GM23338 (cell line): ENCODE measurements around the gene IGDCC3. TPM values are rescaled to one million over a fixed set of nuclear protein-coding genes. Genes with fewer than 3 reads are reported as not detected.

ENCODE experiments used
- ATAC-seq: fragments of 200-7000 bp; cut with Tn5 transposase; 3 replicates; pipeline ENCODE4 v1.9.1; 2020
- DNase-seq: peaks from one replicate; pipeline ENCODE4 v3.0.0-alpha.2; 2015; ENCODE audit warnings: low spot score
- H2AFZ ChIP-seq: fragments of 200-600 bp; sonication (generic); 2 replicates; pipeline ENCODE4 v1.8.0; 2016; ENCODE audit warnings: antibody characterized with exemption, mild to moderate bottlenecking, moderate library complexity
- H3F3A ChIP-seq: fragments of 200-600 bp; sonication (generic); replicated peaks from 2 replicates; pipeline ENCODE4 v1.8.0; 2017; ENCODE audit warnings: antibody characterized with exemption, mixed run types, low read depth
- H3K27ac ChIP-seq: fragments of 200-600 bp; sonication (generic); 2 replicates; pipeline ENCODE4 v1.6.1; 2016; ENCODE audit warnings: low read depth
- H3K27me3 ChIP-seq: fragments of 200-600 bp; sonication (generic); 2 replicates; pipeline ENCODE4 v1.8.0; 2016; ENCODE audit warnings: mild to moderate bottlenecking, mixed run types, moderate library complexity; ENCODE audit not compliant: insufficient read depth
- H3K36me3 ChIP-seq: fragments of 200-600 bp; sonication (generic); 2 replicates; pipeline ENCODE4 v1.8.0; 2016; ENCODE audit warnings: mild to moderate bottlenecking; ENCODE audit not compliant: insufficient read depth
- H3K4me1 ChIP-seq: fragments of 200-600 bp; sonication (generic); 2 replicates; pipeline ENCODE4 v1.8.0; 2016; ENCODE audit warnings: mild to moderate bottlenecking, moderate library complexity; ENCODE audit not compliant: insufficient read depth
- H3K4me2 ChIP-seq: fragments of 200-600 bp; sonication (generic); 2 replicates; pipeline ENCODE4 v1.7.1; 2017; ENCODE audit warnings: mixed run types
- H3K4me3 ChIP-seq: fragments of 200-600 bp; sonication (generic); 2 replicates; pipeline ENCODE4 v1.6.1; 2016; ENCODE audit warnings: mixed run types
- H3K79me2 ChIP-seq: fragments of 200-600 bp; sonication (generic); replicated peaks from 2 replicates; pipeline ENCODE4 v1.8.0; 2017; ENCODE audit warnings: mild to moderate bottlenecking; ENCODE audit not compliant: insufficient read depth
- H3K9me2 ChIP-seq: fragments of 200-600 bp; sonication (generic); 2 replicates; pipeline ENCODE4 v1.8.0; 2017; ENCODE audit not compliant: insufficient read depth
- H4K20me1 ChIP-seq: fragments of 200-600 bp; sonication (generic); replicated peaks from 2 replicates; pipeline ENCODE4 v1.8.0; 2017; ENCODE audit warnings: mild to moderate bottlenecking; ENCODE audit not compliant: insufficient read depth
- H3K27ac Mint-ChIP-seq: 2 replicates; pipeline ENCODE4 v1.8.0; 2020; ENCODE audit warnings: inconsistent platforms, mild to moderate bottlenecking, moderate library complexity, mixed read lengths
- H3K27me3 Mint-ChIP-seq: 3 replicates; pipeline ENCODE4 v1.8.0; 2022; ENCODE audit warnings: low read depth, mild to moderate bottlenecking, moderate library complexity, mixed read lengths, inconsistent platforms; ENCODE audit not compliant: insufficient read depth, poor library complexity
- H3K36me3 Mint-ChIP-seq: 3 replicates; pipeline ENCODE4 v1.8.0; 2021; ENCODE audit warnings: low read depth, mild to moderate bottlenecking, inconsistent platforms, moderate library complexity, mixed read lengths
- H3K4me1 Mint-ChIP-seq: 3 replicates; pipeline ENCODE4 v1.8.0; 2020; ENCODE audit warnings: mild to moderate bottlenecking, inconsistent platforms, mixed read lengths
- H3K4me3 Mint-ChIP-seq: 3 replicates; pipeline ENCODE4 v1.8.0; 2021; ENCODE audit warnings: moderate library complexity, mild to moderate bottlenecking, inconsistent platforms, mixed read lengths
- H3K9me3 Mint-ChIP-seq: 3 replicates; pipeline ENCODE4 v1.8.0; 2020; ENCODE audit warnings: moderate library complexity, mild to moderate bottlenecking, inconsistent platforms, mixed read lengths
- CREB1 ChIP-seq: fragments of 250-450 bp; sonication (Bioruptor Pico); IDR thresholded peaks from 2 replicates; pipeline ENCODE4 v1.5.0; 2020; ENCODE audit warnings: low read depth, mild to moderate bottlenecking, moderate library complexity
- CTCF ChIP-seq, 2 experiments: fragments of 200-600 bp in 1 of 2; sonication (generic) in 1 of 2; conservative IDR thresholded peaks; 2 replicates each; pipeline versions ENCODE4 v1.5.1 to v1.6.1; 2016 to 2017; ENCODE audit warnings: antibody characterized with exemption in 2 of 2, low read depth in 2 of 2, mild to moderate bottlenecking in 2 of 2, moderate library complexity in 1 of 2
- ETS1 ChIP-seq: IDR thresholded peaks from 2 replicates; pipeline ENCODE4 v1.6.1; 2016; ENCODE audit warnings: antibody characterized with exemption
- EZH2 ChIP-seq: fragments of 200-600 bp; sonication (generic); IDR thresholded peaks from one replicate; pipeline ENCODE4 v1.8.0; 2017; ENCODE audit warnings: antibody characterized with exemption, mild to moderate bottlenecking, low read depth; ENCODE audit not compliant: unreplicated experiment
- EZH2phosphoT487 ChIP-seq: fragments of 200-600 bp; sonication (generic); IDR thresholded peaks from one replicate; pipeline ENCODE4 v1.8.1; 2018; ENCODE audit warnings: antibody characterized with exemption; ENCODE audit not compliant: unreplicated experiment
- JUNB ChIP-seq: IDR thresholded peaks from one replicate; pipeline ENCODE4 v1.6.1; 2016; ENCODE audit warnings: antibody characterized with exemption; ENCODE audit not compliant: unreplicated experiment
- NANOG ChIP-seq: IDR thresholded peaks from 2 replicates; pipeline ENCODE4 v1.6.1; 2016; ENCODE audit warnings: antibody characterized with exemption, borderline replicate concordance
- POLR2AphosphoS5 ChIP-seq: IDR thresholded peaks from 2 replicates; pipeline ENCODE4 v1.6.1; 2016; ENCODE audit warnings: antibody characterized with exemption, low read depth
- REST ChIP-seq: IDR thresholded peaks from one replicate; pipeline ENCODE4 v1.6.1; 2018; ENCODE audit warnings: antibody characterized with exemption; ENCODE audit not compliant: unreplicated experiment
- STAT1 ChIP-seq: IDR thresholded peaks from one replicate; pipeline ENCODE4 v1.6.1; 2016; ENCODE audit warnings: antibody characterized with exemption; ENCODE audit not compliant: unreplicated experiment
- ZNF114 ChIP-seq: fragments of 250-450 bp; sonication (Bioruptor Pico); IDR thresholded peaks from 2 replicates; pipeline ENCODE4 v1.5.0; 2020; ENCODE audit warnings: mild to moderate bottlenecking, moderate library complexity
- ZNF331 ChIP-seq: fragments of 250-450 bp; sonication (Bioruptor Pico); IDR thresholded peaks from 2 replicates; pipeline ENCODE4 v1.5.0; 2020; ENCODE audit warnings: low read depth, mild to moderate bottlenecking, moderate library complexity
- ZNF462 ChIP-seq: fragments of 250-450 bp; sonication (Bioruptor Pico); IDR thresholded peaks from 2 replicates; pipeline ENCODE4 v1.5.0; 2020; ENCODE audit warnings: mild to moderate bottlenecking, moderate library complexity
- polyA plus RNA-seq: library from polyadenylated mRNA; unstranded; fragments of >200 nt; fragmentation: Nextera tagmentation; extraction: Ambion mirVana; gene quantifications from 2 replicates; pipeline ENCODE4 v1.2.1, GENCODE V29; 2016
- total RNA-seq: library from RNA; depleted of rRNA; stranded (reverse); fragments of >200 nt; shearing (Covaris generic); gene quantifications from 2 replicates; pipeline ENCODE4 v1.2.3, GENCODE V29; 2014

IGDCC3 gene
- total and polyA plus RNA-seq, 2 experiments from 2014 or later = 15.3 to 30.7 TPM

GRCh38 chr15:65426216-65426853 is 48.5 kb upstream of the IGDCC3 start:
- peaks cover 29% of the 10 kb centered on the region for H3K27me3 Mint-ChIP-seq
- H3K79me2 ChIP-seq = no peaks in the 10 kb centered on the region
- peaks cover 2% of the 10 kb centered on the region; the same call in 1 of the 3 replicates for H3K9me3 Mint-ChIP-seq
- H3K4me2 ChIP-seq = no peak overlapping the region
- no peak overlapping the region for H3K4me3 ChIP-seq
- H3K27ac Mint-ChIP-seq = no peak overlapping the region
- TF ChIP-seq ZNF462 (CRISPR knock-in tag) = no peak
- TF ChIP-seq REST = no peak
- no peak for TF ChIP-seq CREB1 (CRISPR knock-in tag)
- no peak for TF ChIP-seq CTCF (conservative IDR thresholded peaks at IDR 0.05; ENCODE audit: low read depth in 2 of 2)
- no peak for TF ChIP-seq STAT1
- no peak for TF ChIP-seq NANOG
- TF ChIP-seq JUNB = no peak
- no peak for TF ChIP-seq EZH2phosphoT487
- no peak for TF ChIP-seq ETS1
- no peak for TF ChIP-seq EZH2
- no peak for TF ChIP-seq ZNF114 (CRISPR knock-in tag)
- TF ChIP-seq ZNF331 = no peak
- TF ChIP-seq POLR2AphosphoS5 = no peak
- H3K4me3 Mint-ChIP-seq = no peak overlapping the region
- no peaks in the 10 kb centered on the region for H3K9me2 ChIP-seq
- no peaks in the 10 kb centered on the region for H4K20me1 ChIP-seq
- H3K4me1 Mint-ChIP-seq = peaks cover 28% of the 10 kb centered on the region
- ATAC-seq (no peak), DNase-seq (no peak)
- no peaks in the 10 kb centered on the region; the same call in 2 of the 3 replicates for H3K36me3 Mint-ChIP-seq
- H3K4me1 ChIP-seq = peaks cover 6% of the 10 kb centered on the region
- H2AFZ ChIP-seq = no peak overlapping the region
- peaks cover 14% of the 10 kb centered on the region for H3F3A ChIP-seq
- H3K27ac ChIP-seq = no peak overlapping the region
- H3K27me3 ChIP-seq = peaks cover 21% of the 10 kb centered on the region
- H3K36me3 ChIP-seq = no peaks in the 10 kb centered on the region
